Hepatocyte (in vitro differentiated cells): ENCODE measurements around the gene GGT7. TPM values are rescaled to one million over a fixed set of nuclear protein-coding genes. Genes with fewer than 3 reads are reported as not detected.
A peak's percentile ranks its signal among the peaks of the same experiment; 100 is the strongest.

Experiments used
- DNase-seq: peaks from one replicate; pipeline ENCODE4 v3.0.0-alpha.2; 2016; ENCODE audit warnings: low spot score
- H2AFZ ChIP-seq: fragments of 200-600 bp; sonication (generic); 2 replicates; pipeline ENCODE4 v1.6.0; 2016; ENCODE audit warnings: antibody characterized with exemption, mild to moderate bottlenecking
- H3K27ac ChIP-seq: fragments of 200-600 bp; sonication (generic); 2 replicates; pipeline ENCODE4 v1.5.1; 2016; ENCODE audit warnings: mild to moderate bottlenecking
- H3K27me3 ChIP-seq: fragments of 200-600 bp; sonication (generic); 2 replicates; pipeline ENCODE4 v1.6.1; 2016
- H3K36me3 ChIP-seq: fragments of 200-600 bp; sonication (generic); replicated peaks from 2 replicates; pipeline ENCODE4 v1.5.1; 2016; ENCODE audit warnings: low read depth; ENCODE audit not compliant: insufficient read depth
- H3K4me1 ChIP-seq: fragments of 200-600 bp; sonication (generic); 2 replicates; pipeline ENCODE4 v1.5.1; 2016; ENCODE audit warnings: mild to moderate bottlenecking, moderate library complexity; ENCODE audit not compliant: insufficient read depth
- H3K4me2 ChIP-seq: fragments of 200-600 bp; sonication (generic); 2 replicates; pipeline ENCODE4 v1.6.0; 2016
- H3K4me3 ChIP-seq: fragments of 200-600 bp; sonication (generic); 2 replicates; pipeline ENCODE4 v1.5.1; 2016; ENCODE audit warnings: mild to moderate bottlenecking
- H3K79me2 ChIP-seq: fragments of 200-600 bp; sonication (generic); 2 replicates; pipeline ENCODE4 v1.6.0; 2017; ENCODE audit warnings: mild to moderate bottlenecking
- H3K9me2 ChIP-seq: fragments of 200-600 bp; sonication (generic); replicated peaks from 2 replicates; pipeline ENCODE4 v1.6.0; 2017; ENCODE audit warnings: mild to moderate bottlenecking; ENCODE audit not compliant: insufficient read depth
- H3K9me3 ChIP-seq: fragments of 200-600 bp; sonication (generic); 2 replicates; pipeline ENCODE4 v1.5.1; 2016; ENCODE audit warnings: low read depth, mild to moderate bottlenecking
- H4K20me1 ChIP-seq: fragments of 200-600 bp; sonication (generic); 2 replicates; pipeline ENCODE4 v1.6.0; 2016; ENCODE audit warnings: mild to moderate bottlenecking; ENCODE audit not compliant: insufficient read depth, poor library complexity, severe bottlenecking
- CTCF ChIP-seq: fragments of 200-600 bp; sonication (generic); IDR thresholded peaks from 2 replicates; pipeline ENCODE4 v1.5.1; 2016; ENCODE audit warnings: antibody characterized with exemption, mild to moderate bottlenecking; ENCODE audit not compliant: poor library complexity
- EZH2 ChIP-seq: fragments of 200-600 bp; sonication (generic); IDR thresholded peaks from 2 replicates; pipeline ENCODE4 v1.6.1; 2016; ENCODE audit warnings: antibody characterized with exemption, mild to moderate bottlenecking, borderline replicate concordance
- EZH2phosphoT487 ChIP-seq: fragments of 200-600 bp; sonication (generic); IDR thresholded peaks from one replicate; pipeline ENCODE4 v1.6.1; 2018; ENCODE audit warnings: antibody characterized with exemption, mild to moderate bottlenecking, low read depth, moderate library complexity; ENCODE audit not compliant: unreplicated experiment, severe bottlenecking
- WGBS: methylation state at CpG from one replicate; pipeline ENCODE4 v1.1.6; 2016; ENCODE audit warnings: low lambda C conversion rate; ENCODE audit errors: missing lambda C conversion rate; 5-methylcytosine and 5-hydroxymethylcytosine counted together
- polyA plus RNA-seq: library from polyadenylated mRNA; unstranded; fragments of >200 nt; fragmentation: Nextera tagmentation; extraction: Ambion mirVana; gene quantifications from 2 replicates; pipeline ENCODE4 v1.2.1, GENCODE V29; 2016
- total RNA-seq: library from RNA; depleted of rRNA; stranded (reverse); fragments of >200 nt; gene quantifications from 2 replicates; pipeline ENCODE4 v1.2.3, GENCODE V29; 2014

Gene GGT7
- total and polyA plus RNA-seq, 2 experiments from 2014 or later = 9.8 to 18.2 TPM

GRCh38 chr20:34824806-34825529 lies 47.7 kb downstream of the GGT7 start:
- H2AFZ ChIP-seq = peak overlapping the region; percentile 66
- TF ChIP-seq CTCF (peak; percentile 31), EZH2 (no peak)

GRCh38 chr20:34824452-34824805 lies 48.2 kb downstream of the GGT7 start:
- Histone ChIP-seq H3K79me2 (peaks cover 56% of the 10 kb centered on the region), H3K27me3 (no peaks in the 10 kb centered on the region), H2AFZ (peak overlapping the region; percentile 66), H3K36me3 (no peaks in the 10 kb centered on the region), H3K4me3 (peak overlapping the region; percentile 53), H3K4me1 (peaks cover 25% of the 10 kb centered on the region), H3K27ac (peak overlapping the region; percentile 94), H3K9me2 (no peaks in the 10 kb centered on the region), H3K4me2 (peak overlapping the region; percentile 90), H3K9me3 (no peaks in the 10 kb centered on the region), H4K20me1 (peaks cover 42% of the 10 kb centered on the region)
- WGBS = 2% methylated on average over 2 of the region's 2 CpGs
- TF ChIP-seq EZH2 (no peak), CTCF (no peak), EZH2phosphoT487 (no peak)
- DNase-seq = peak; percentile 81

More at GRCh38 chr20:34824806-34825529, 47.7 kb downstream of the GGT7 start:
- Histone ChIP-seq H3K9me2 (no peaks in the 10 kb centered on the region), H3K27ac (peak overlapping the region; percentile 94), H3K27me3 (no peaks in the 10 kb centered on the region), H3K9me3 (no peaks in the 10 kb centered on the region), H4K20me1 (peaks cover 36% of the 10 kb centered on the region), H3K4me2 (peak overlapping the region; percentile 90), H3K4me1 (peaks cover 25% of the 10 kb centered on the region), H3K79me2 (peaks cover 51% of the 10 kb centered on the region), H3K4me3 (peak overlapping the region; percentile 53), H3K36me3 (no peaks in the 10 kb centered on the region)
- peak; percentile 87 for DNase-seq
- WGBS = 0% methylated on average over 1 of the region's 68 CpGs

GRCh38 chr20:34824026-34824425 lies 48.6 kb downstream of the GGT7 start:
- H3K79me2 ChIP-seq = peaks cover 60% of the 10 kb centered on the region
- TF ChIP-seq EZH2phosphoT487 = no peak
- no peak for TF ChIP-seq EZH2
- TF ChIP-seq CTCF = no peak
- H3K27me3 ChIP-seq = no peaks in the 10 kb centered on the region
- H3K4me2 ChIP-seq = peak overlapping the region; percentile 90
- no peaks in the 10 kb centered on the region for H3K36me3 ChIP-seq
- peaks cover 25% of the 10 kb centered on the region for H3K4me1 ChIP-seq
- H3K9me3 ChIP-seq = no peaks in the 10 kb centered on the region
- H2AFZ ChIP-seq = no peak overlapping the region
- DNase-seq = no peak
- WGBS = 24% methylated on average over 1 of the region's 1 CpG
- peaks cover 46% of the 10 kb centered on the region for H4K20me1 ChIP-seq
- no peaks in the 10 kb centered on the region for H3K9me2 ChIP-seq
- peak overlapping the region; percentile 94 for H3K27ac ChIP-seq
- peak overlapping the region; percentile 53 for H3K4me3 ChIP-seq
